ENCODE data around the gene FBXO4.

DNA sequence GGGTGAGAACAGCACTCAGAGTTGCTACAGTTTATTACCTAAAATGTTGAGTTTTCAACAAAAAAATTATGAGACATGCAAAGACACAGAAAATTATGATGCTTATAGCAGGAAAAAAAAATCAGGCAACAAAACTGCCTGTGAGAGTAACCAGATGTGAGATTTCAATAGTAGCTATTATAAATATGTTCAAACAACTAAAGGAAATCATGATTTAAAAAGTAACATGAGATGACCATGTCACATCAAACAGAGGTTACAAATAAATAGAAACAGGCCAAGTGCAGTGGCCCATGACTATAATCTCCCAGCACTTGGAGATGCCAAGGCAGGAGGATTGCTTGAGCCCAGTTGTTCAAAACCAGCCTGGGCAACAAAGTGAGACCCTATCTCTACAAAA is 33.0 kb upstream of the FBXO4 start:
- no peak for TF ChIP-seq CTCF (IDR thresholded peaks at IDR 0.05)
- TF ChIP-seq POLR2A (IDR thresholded peaks at IDR 0.05), result no peak
